DOHH2 (cell line): ENCODE measurements around the gene SCLT1.

Source experiments
- H3F3A ChIP-seq: fragments of 200-600 bp; sonication (generic), shearing (Covaris generic); 2 replicates; pipeline ENCODE4 v1.6.0; 2016; ENCODE audit warnings: antibody characterized with exemption, mild to moderate bottlenecking; ENCODE audit not compliant: control insufficient read depth, insufficient read depth
- H3K27ac ChIP-seq: fragments of 200-600 bp; sonication (generic); 2 replicates; pipeline ENCODE4 v1.5.1; 2014; ENCODE audit warnings: low read depth, mild to moderate bottlenecking, low read length, moderate library complexity
- H3K27me3 ChIP-seq: fragments of 200-600 bp; sonication (generic); 2 replicates; pipeline ENCODE4 v1.6.1; 2014; ENCODE audit warnings: mild to moderate bottlenecking, low read length, mixed read lengths; ENCODE audit not compliant: control insufficient read depth
- H3K36me3 ChIP-seq: fragments of 200-600 bp; sonication (generic); 2 replicates; pipeline ENCODE4 v1.6.1; 2014; ENCODE audit warnings: mild to moderate bottlenecking, low read length, moderate library complexity, mixed read lengths; ENCODE audit not compliant: control insufficient read depth
- H3K4me1 ChIP-seq: fragments of 200-600 bp; sonication (generic); 2 replicates; pipeline ENCODE4 v1.6.1; 2014; ENCODE audit warnings: mild to moderate bottlenecking, low read length, mixed read lengths; ENCODE audit not compliant: control insufficient read depth
- H3K4me2 ChIP-seq: fragments of 200-600 bp; sonication (generic); 2 replicates; pipeline ENCODE4 v1.6.0; 2014; ENCODE audit warnings: mild to moderate bottlenecking, low read length, moderate library complexity
- H3K4me3 ChIP-seq: fragments of 200-600 bp; sonication (generic); 2 replicates; pipeline ENCODE4 v1.5.1; 2014; ENCODE audit warnings: mild to moderate bottlenecking, low read length, mixed read lengths
- H3K79me2 ChIP-seq: fragments of 200-600 bp; sonication (generic); 2 replicates; pipeline ENCODE4 v1.6.1; 2014; ENCODE audit warnings: mild to moderate bottlenecking, low read length, mixed read lengths; ENCODE audit not compliant: control insufficient read depth
- H3K9me2 ChIP-seq: fragments of 200-600 bp; sonication (generic); replicated peaks from 2 replicates; pipeline ENCODE4 v1.6.1; 2014; ENCODE audit warnings: mild to moderate bottlenecking, low read length, mixed read lengths; ENCODE audit not compliant: control insufficient read depth
- H3K9me3 ChIP-seq: fragments of 200-600 bp; sonication (generic); 2 replicates; pipeline ENCODE4 v1.6.1; 2014; ENCODE audit warnings: antibody characterized with exemption, low read length, mixed read lengths; ENCODE audit not compliant: control insufficient read depth, insufficient read depth
- H4K20me1 ChIP-seq: fragments of 200-600 bp; sonication (generic); 2 replicates; pipeline ENCODE4 v1.6.0; 2014; ENCODE audit warnings: low read depth, mild to moderate bottlenecking, antibody characterized with exemption, low read length, moderate library complexity; ENCODE audit not compliant: control insufficient read depth, insufficient read depth
- CTCF ChIP-seq: fragments of 200-600 bp; sonication (generic); IDR thresholded peaks from one replicate; pipeline ENCODE4 v1.5.1; 2014; ENCODE audit warnings: antibody characterized with exemption, mild to moderate bottlenecking, low read depth, low read length; ENCODE audit not compliant: poor library complexity, severe bottlenecking
- EZH2phosphoT487 ChIP-seq: fragments of 200-600 bp; sonication (generic); IDR thresholded peaks from 2 replicates; pipeline ENCODE4 v1.6.1; 2017; ENCODE audit warnings: borderline replicate concordance, mild to moderate bottlenecking, antibody characterized with exemption, low read length, moderate library complexity, mixed read lengths

SCLT1 gene

DNA sequence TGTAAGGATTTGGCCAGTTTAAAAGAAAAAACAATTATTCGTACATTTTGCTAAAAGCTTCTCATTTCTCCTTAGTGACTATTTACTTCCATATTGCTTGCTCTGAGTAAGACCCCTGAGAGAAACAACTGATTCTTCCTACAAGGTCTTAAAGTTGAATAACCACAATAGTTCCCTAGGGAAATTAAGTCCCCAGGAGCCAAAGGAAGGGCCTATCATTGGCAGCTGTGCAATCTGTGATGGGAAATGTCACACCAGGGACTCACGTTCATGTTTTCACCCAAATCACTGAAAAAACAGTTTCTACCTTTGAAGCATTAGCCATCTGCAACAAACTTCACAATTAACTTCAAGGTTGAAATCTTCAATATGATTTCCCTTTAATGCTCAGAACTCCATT is 217.1 kb downstream of the SCLT1 start:
- no peak overlapping the region for H3K4me2 ChIP-seq
- no peaks in the 10 kb centered on the region for H3K79me2 ChIP-seq

GRCh38 chr4:128871948-128872347 is 221.4 kb downstream of the SCLT1 start:
- H3K27me3 ChIP-seq, result no peaks in the 10 kb centered on the region
- H4K20me1 ChIP-seq, result no peaks in the 10 kb centered on the region
- no peak overlapping the region for H3K27ac ChIP-seq
- H3K4me3 ChIP-seq, result no peak overlapping the region
- H3K9me3 ChIP-seq, result no peaks in the 10 kb centered on the region
- 0 out of 2 replicates have a peak, but pooled peaks cover 3% of the 10 kb centered on the region for H3F3A ChIP-seq
- no peak overlapping the region for H3K4me2 ChIP-seq
- H3K4me1 ChIP-seq, result no peaks in the 10 kb centered on the region
- TF ChIP-seq EZH2phosphoT487, result no peak
- TF ChIP-seq CTCF, result no peak
- no peaks in the 10 kb centered on the region for H3K9me2 ChIP-seq
- H3K79me2 ChIP-seq, result no peaks in the 10 kb centered on the region
- peaks cover 75% of the 10 kb centered on the region for H3K36me3 ChIP-seq

More for the DNA sequence above, 217.1 kb downstream of the SCLT1 start:
- no peak overlapping the region for H3K27ac ChIP-seq
- H3K27me3 ChIP-seq, result no peaks in the 10 kb centered on the region
- H3K9me2 ChIP-seq, result no peaks in the 10 kb centered on the region
- no peaks in the 10 kb centered on the region for H3K9me3 ChIP-seq
- TF ChIP-seq CTCF (no peak), EZH2phosphoT487 (no peak)
- H3F3A ChIP-seq, result peaks cover 7% of the 10 kb centered on the region; the same call in 1 of the 2 replicates
- H4K20me1 ChIP-seq, result no peaks in the 10 kb centered on the region
- peaks cover 32% of the 10 kb centered on the region for H3K36me3 ChIP-seq
- no peaks in the 10 kb centered on the region for H3K4me1 ChIP-seq
- H3K4me3 ChIP-seq, result no peak overlapping the region

GRCh38 chr4:128869776-128870509 is 223.4 kb downstream of the SCLT1 start:
- TF ChIP-seq EZH2phosphoT487, result no peak
- TF ChIP-seq CTCF, result no peak
- Histone ChIP-seq H3F3A (0 out of 2 replicates have a peak, but pooled peaks cover 3% of the 10 kb centered on the region), H3K9me2 (no peaks in the 10 kb centered on the region), H3K4me3 (no peak overlapping the region), H3K79me2 (peaks cover 2% of the 10 kb centered on the region), H3K27me3 (no peaks in the 10 kb centered on the region), H3K4me2 (no peak overlapping the region), H3K4me1 (peaks cover 3% of the 10 kb centered on the region; the same call in 1 of the 2 replicates), H3K36me3 (peaks cover 91% of the 10 kb centered on the region), H4K20me1 (no peaks in the 10 kb centered on the region), H3K9me3 (no peaks in the 10 kb centered on the region), H3K27ac (no peak overlapping the region)
